Measurements from ENCODE around the gene ADCY6. TPM values are rescaled to one million over a fixed set of nuclear protein-coding genes. Genes with fewer than 3 reads are reported as not detected.

Gene ADCY6
- under 1 TPM; 0.05 to 0.09 TPM for total RNA-seq

GRCh38 chr12:48788854-48789775, at the start of gene ADCY6:
Gene ADCY6, minus strand, starts transcription at chr12:48789089. Its CDS starts 5,655 bp downstream, at chr12:48783434.
- intact Hi-C loops (cut with DNase I, micrococcal nuclease), result no loop called here
- no peaks in the 10 kb centered on the region for H3K4me1 Mint-ChIP-seq
- no peaks in the 10 kb centered on the region for H3K9me3 Mint-ChIP-seq (ENCODE audit: low read depth)
- no peak within 1 kb of the TSS for H3K27ac Mint-ChIP-seq
- ChIA-PET POLR2A (no interaction called here), CTCF (interaction anchor here (0.7 to 2.3 kb wide), 2 partner anchors 36 to 66 kb away, joined by 3 to 11 read pairs; no protein-coding TSS in a partner anchor)
- H3K4me3 Mint-ChIP-seq, result peak within 1 kb of the TSS; percentile 46
- no peaks in the 10 kb centered on the region for H3K36me3 Mint-ChIP-seq (ENCODE audit: low read depth)
- H3K27me3 Mint-ChIP-seq, result peaks cover 30% of the 10 kb centered on the region
- peak; percentile 33 for DNase-seq
- no peak for ATAC-seq

- peaks cover 50% of the 10 kb centered on the region for H3K36me3 Mint-ChIP-seq (ENCODE audit: low read depth)
- H3K4me1 Mint-ChIP-seq, result no peaks in the 10 kb centered on the region
- H3K27me3 Mint-ChIP-seq, result no peaks in the 10 kb centered on the region
- intact Hi-C loops (cut with DNase I, micrococcal nuclease), result no loop called here
- POLR2A ChIA-PET, result no interaction called here
- CTCF ChIA-PET, result no interaction called here
- no peak overlapping the region for H3K4me3 Mint-ChIP-seq
- no peaks in the 10 kb centered on the region for H3K9me3 Mint-ChIP-seq (ENCODE audit: low read depth)
- no peak for ATAC-seq
- H3K27ac Mint-ChIP-seq, result no peak overlapping the region
- no peak for DNase-seq
These were observed 49.2 kb upstream of the ADCY6 start for GRCh38 chr12:48838048-48838447.

- intact Hi-C loops (cut with DNase I, micrococcal nuclease), result no loop called here
- CTCF ChIA-PET, result interaction anchor here (0.8 to 1.2 kb wide), 3 partner anchors 13 to 945 kb away, joined by 3 to 4 read pairs (median 4); a partner anchor contains a TSS
- ATAC-seq (no peak), DNase-seq (no peak)
- no peaks in the 10 kb centered on the region for H3K4me1 Mint-ChIP-seq
- no peak overlapping the region for H3K4me3 Mint-ChIP-seq
- POLR2A ChIA-PET, result no interaction called here
- no peak overlapping the region for H3K27ac Mint-ChIP-seq
- H3K27me3 Mint-ChIP-seq, result no peaks in the 10 kb centered on the region
- H3K36me3 Mint-ChIP-seq (ENCODE audit: low read depth), result peaks cover 65% of the 10 kb centered on the region
- no peaks in the 10 kb centered on the region for H3K9me3 Mint-ChIP-seq (ENCODE audit: low read depth)
These were observed 43.6 kb upstream of the ADCY6 start for GRCh38 chr12:48832321-48833060.

- Mint-ChIP-seq H3K27me3 (no peaks in the 10 kb centered on the region), H3K9me3 (ENCODE audit: low read depth) (no peaks in the 10 kb centered on the region), H3K27ac (no peak overlapping the region), H3K36me3 (ENCODE audit: low read depth) (peaks cover 53% of the 10 kb centered on the region), H3K4me1 (no peaks in the 10 kb centered on the region), H3K4me3 (no peak overlapping the region)
- ChIA-PET CTCF (interaction anchor here (0.6 to 1.1 kb wide), 2 partner anchors 72 to 764 kb away, joined by 3 to 4 read pairs; a partner anchor contains a TSS), POLR2A (no interaction called here)
- ATAC-seq (no peak), DNase-seq (no peak)
- intact Hi-C loops (cut with DNase I, micrococcal nuclease), result no loop called here
These were observed 42.4 kb upstream of the ADCY6 start for GRCh38 chr12:48831257-48831656.

GRCh38 chr12:48828841-48829575, 40.1 kb upstream of the ADCY6 start:
- Mint-ChIP-seq H3K9me3 (ENCODE audit: low read depth) (no peaks in the 10 kb centered on the region), H3K4me1 (no peaks in the 10 kb centered on the region), H3K4me3 (no peak overlapping the region), H3K27ac (no peak overlapping the region), H3K36me3 (ENCODE audit: low read depth) (peaks cover 44% of the 10 kb centered on the region), H3K27me3 (no peaks in the 10 kb centered on the region)
- intact Hi-C loops (cut with DNase I, micrococcal nuclease), result no loop called here
- POLR2A ChIA-PET, result no interaction called here
- no peak for DNase-seq
- CTCF ChIA-PET, result interaction anchor here (0.7 to 3.2 kb wide), 4 partner anchors 9 to 79 kb away, joined by 3 to 15 read pairs (median 4); no protein-coding TSS in a partner anchor
- no peak for ATAC-seq

- Mint-ChIP-seq H3K4me1 (no peaks in the 10 kb centered on the region), H3K9me3 (ENCODE audit: low read depth) (no peaks in the 10 kb centered on the region), H3K27me3 (no peaks in the 10 kb centered on the region), H3K4me3 (no peak overlapping the region), H3K36me3 (ENCODE audit: low read depth) (peaks cover 41% of the 10 kb centered on the region), H3K27ac (no peak overlapping the region)
- ATAC-seq (no peak), DNase-seq (no peak)
- ChIA-PET POLR2A (no interaction called here), CTCF (interaction anchor here (0.5 to 3.2 kb wide), 4 partner anchors 9 to 76 kb away, joined by 3 to 20 read pairs (median 9); no protein-coding TSS in a partner anchor)
- intact Hi-C loops (cut with DNase I, micrococcal nuclease), result no loop called here
These were observed 39.4 kb upstream of the ADCY6 start for GRCh38 chr12:48828293-48828692.

GRCh38 chr12:48827513-48828096, 38.7 kb upstream of the ADCY6 start:
- DNase-seq (no peak), ATAC-seq (no peak)
- intact Hi-C loops (cut with DNase I, micrococcal nuclease), result no loop called here
- Mint-ChIP-seq H3K9me3 (ENCODE audit: low read depth) (no peaks in the 10 kb centered on the region), H3K36me3 (ENCODE audit: low read depth) (peaks cover 34% of the 10 kb centered on the region), H3K27ac (no peak overlapping the region), H3K4me1 (no peaks in the 10 kb centered on the region), H3K4me3 (no peak overlapping the region), H3K27me3 (no peaks in the 10 kb centered on the region)
- ChIA-PET CTCF (interaction anchor here (0.5 to 3.2 kb wide), 4 partner anchors 8 to 75 kb away, joined by 3 to 20 read pairs (median 9); no protein-coding TSS in a partner anchor), POLR2A (no interaction called here)

- intact Hi-C loops (cut with DNase I, micrococcal nuclease), result no loop called here
- Mint-ChIP-seq H3K4me3 (no peak overlapping the region), H3K36me3 (ENCODE audit: low read depth) (peaks cover 28% of the 10 kb centered on the region), H3K27me3 (no peaks in the 10 kb centered on the region), H3K27ac (no peak overlapping the region), H3K4me1 (no peaks in the 10 kb centered on the region), H3K9me3 (ENCODE audit: low read depth) (no peaks in the 10 kb centered on the region)
- DNase-seq, result no peak
- ChIA-PET CTCF (interaction anchor here (0.6 to 2.4 kb wide), 3 partner anchors 12 to 46 kb away, joined by 3 to 20 read pairs (median 3); no protein-coding TSS in a partner anchor), POLR2A (no interaction called here)
- no peak for ATAC-seq
These were observed 38.1 kb upstream of the ADCY6 start for GRCh38 chr12:48827026-48827425.

GRCh38 chr12:48826209-48826855, 37.4 kb upstream of the ADCY6 start:
- Mint-ChIP-seq H3K27me3 (no peaks in the 10 kb centered on the region), H3K36me3 (ENCODE audit: low read depth) (peaks cover 23% of the 10 kb centered on the region), H3K4me3 (no peak overlapping the region), H3K9me3 (ENCODE audit: low read depth) (no peaks in the 10 kb centered on the region), H3K27ac (no peak overlapping the region), H3K4me1 (no peaks in the 10 kb centered on the region)
- DNase-seq (no peak), ATAC-seq (no peak)
- CTCF ChIA-PET, result interaction anchor here (0.6 to 2.4 kb wide), 3 partner anchors 11 to 46 kb away, joined by 3 to 20 read pairs (median 3); no protein-coding TSS in a partner anchor
- intact Hi-C loops (cut with DNase I, micrococcal nuclease), result no loop called here
- POLR2A ChIA-PET, result interaction anchor here (0.6 kb wide), 1 partner anchor 26 kb away, joined by 3 read pairs; the partner anchor contains the start of gene DDX23

- no peak overlapping the region for H3K4me3 Mint-ChIP-seq
- DNase-seq (no peak), ATAC-seq (no peak)
- CTCF ChIA-PET, result interaction anchor here (0.6 kb wide), 1 partner anchor 220 kb away, joined by 5 read pairs; no protein-coding TSS in a partner anchor
- H3K27ac Mint-ChIP-seq, result no peak overlapping the region
- no peaks in the 10 kb centered on the region for H3K9me3 Mint-ChIP-seq (ENCODE audit: low read depth)
- H3K27me3 Mint-ChIP-seq, result no peaks in the 10 kb centered on the region
- intact Hi-C loops (cut with DNase I, micrococcal nuclease), result no loop called here
- H3K4me1 Mint-ChIP-seq, result no peaks in the 10 kb centered on the region
- POLR2A ChIA-PET, result no interaction called here
- H3K36me3 Mint-ChIP-seq (ENCODE audit: low read depth), result peaks cover 10% of the 10 kb centered on the region
These were observed 36.0 kb upstream of the ADCY6 start for GRCh38 chr12:48824905-48825304.

All from activated CD4-positive, alpha-beta T cell treated with anti-CD3 and anti-CD28 coated beads for 36 hours (primary cell).